Measurements from ENCODE around the gene RBFOX1. TPM values are rescaled to one million over a fixed set of nuclear protein-coding genes. Genes with fewer than 3 reads are reported as not detected.

RBFOX1 gene
- polyA plus RNA-seq, 1 of the 3 experiments (the other 2 are of a cell fraction) = not detected

- TF ChIP-seq GABPA (IDR thresholded peaks at IDR 0.05; ENCODE audit: low read depth) (no peak), MXI1 (IDR thresholded peaks at IDR 0.05; ENCODE audit: low read depth, low read length) (no peak), GATA2 (CRISPR knock-in tag; IDR thresholded peaks at IDR 0.05) (no peak), ELF1 (IDR thresholded peaks at IDR 0.05) (no peak), EP300 (IDR thresholded peaks at IDR 0.05; ENCODE audit: borderline replicate concordance in 1 of 2, low read depth in 1 of 2, low read length in 1 of 2) (no peak)
Observed at GRCh38 chr16:7577588-7577987, 244.9 kb downstream of the RBFOX1 start (continued).

- Histone ChIP-seq H3K4me1 (ENCODE audit: control insufficient read depth in 1 of 2, insufficient read depth in 2 of 2, low read depth in 1 of 2, low read length in 1 of 2) (no peaks in the 10 kb centered on the region), H3K9me2 (no peaks in the 10 kb centered on the region), H3K27ac (ENCODE audit: low read depth in 2 of 2, low read length in 1 of 2) (no peak overlapping the region), H3K9me3 (no peaks in the 10 kb centered on the region), H3F3A (replicated peaks; ENCODE audit: insufficient read depth) (no peaks in the 10 kb centered on the region), H4K20me1 (ENCODE audit: insufficient read depth) (no peaks in the 10 kb centered on the region), H3K4me2 (no peak overlapping the region), H3K79me2 (ENCODE audit: insufficient read depth) (no peaks in the 10 kb centered on the region), H3K9ac (no peak overlapping the region), H2AFZ (ENCODE audit: low read depth) (no peak overlapping the region), H3K27me3 (ENCODE audit: insufficient read depth) (no peaks in the 10 kb centered on the region), H3K4me3 (ENCODE audit: low read depth in 2 of 2, low read length in 1 of 2) (no peak overlapping the region), H3K36me3 (replicated peaks in 1 of 2; ENCODE audit: control insufficient read depth in 1 of 2, insufficient read depth in 2 of 2, low read length in 1 of 2) (no peaks in the 10 kb centered on the region)
- WGBS (ENCODE audit: low lambda C conversion rate) = 38% methylated on average over 8 of the region's 8 CpGs
- TF ChIP-seq FOXM1 (IDR thresholded peaks at IDR 0.05; ENCODE audit: low read depth) (no peak), RXRA (IDR thresholded peaks at IDR 0.05; ENCODE audit: borderline replicate concordance, low read depth) (no peak), EP300 (IDR thresholded peaks at IDR 0.05; ENCODE audit: borderline replicate concordance in 1 of 2, low read depth in 1 of 2, low read length in 1 of 2) (no peak), NRF1 (IDR thresholded peaks at IDR 0.05; ENCODE audit: low read depth, low read length) (no peak), TEAD4 (IDR thresholded peaks at IDR 0.05; ENCODE audit: borderline replicate concordance, insufficient read depth) (no peak), FOXJ3 (CRISPR knock-in tag; IDR thresholded peaks at IDR 0.05) (no peak), USF1 (IDR thresholded peaks at IDR 0.05; ENCODE audit: borderline replicate concordance, low read depth) (no peak)
- DNase-seq = no peak
- ChIA-PET POLR2A (no interaction called here), CTCF (no interaction called here)
Observed at GRCh38 chr16:7579454-7579853, 246.8 kb downstream of the RBFOX1 start.

GRCh38 chr16:7581175-7581574, 248.5 kb downstream of the RBFOX1 start:
- no peak overlapping the region for H3K4me2 ChIP-seq
- no peaks in the 10 kb centered on the region for H3F3A ChIP-seq (replicated peaks; ENCODE audit: insufficient read depth)
- H3K4me1 ChIP-seq (ENCODE audit: control insufficient read depth in 1 of 2, insufficient read depth in 2 of 2, low read depth in 1 of 2, low read length in 1 of 2) = no peaks in the 10 kb centered on the region
- ChIA-PET POLR2A (no interaction called here), CTCF (no interaction called here)
- no peaks in the 10 kb centered on the region for H3K9me2 ChIP-seq
- no peaks in the 10 kb centered on the region for H4K20me1 ChIP-seq (ENCODE audit: insufficient read depth)
- H3K27me3 ChIP-seq (ENCODE audit: insufficient read depth) = no peaks in the 10 kb centered on the region
- H3K9ac ChIP-seq = no peak overlapping the region
- no peak for DNase-seq
- H3K27ac ChIP-seq (ENCODE audit: low read depth in 2 of 2, low read length in 1 of 2) = no peak overlapping the region
- no peaks in the 10 kb centered on the region for H3K36me3 ChIP-seq (replicated peaks in 1 of 2; ENCODE audit: control insufficient read depth in 1 of 2, insufficient read depth in 2 of 2, low read length in 1 of 2)
- H3K4me3 ChIP-seq (ENCODE audit: low read depth in 2 of 2, low read length in 1 of 2) = no peak overlapping the region
- no peaks in the 10 kb centered on the region for H3K79me2 ChIP-seq (ENCODE audit: insufficient read depth)
- H2AFZ ChIP-seq (ENCODE audit: low read depth) = no peak overlapping the region
- no peaks in the 10 kb centered on the region for H3K9me3 ChIP-seq
- 17% methylated on average over 6 of the region's 6 CpGs for WGBS (ENCODE audit: low lambda C conversion rate)
- TF ChIP-seq EP300 (IDR thresholded peaks at IDR 0.05; ENCODE audit: borderline replicate concordance in 1 of 2, low read depth in 1 of 2, low read length in 1 of 2) (no peak), FOSL2 (IDR thresholded peaks at IDR 0.05; ENCODE audit: borderline replicate concordance, low read depth) (no peak), USF1 (IDR thresholded peaks at IDR 0.05; ENCODE audit: borderline replicate concordance, low read depth) (no peak), FOXM1 (IDR thresholded peaks at IDR 0.05; ENCODE audit: low read depth) (no peak), FOXJ3 (CRISPR knock-in tag; IDR thresholded peaks at IDR 0.05) (no peak), ELF1 (IDR thresholded peaks at IDR 0.05) (no peak)

Measured in SK-N-SH (cell line).